Activated CD4-positive, alpha-beta memory T cell treated with anti-CD3 and anti-CD28 coated beads for 36 hours (primary cell): ENCODE data around the gene GSG1. TPM values are rescaled to one million over a fixed set of nuclear protein-coding genes. Genes with fewer than 3 reads are reported as not detected.
A peak's percentile ranks its signal among the peaks of the same experiment; 100 is the strongest.

Source experiments
- CTCF ChIA-PET: fragments of 350-600 bp; sonication (Branson Sonifier 250); formaldehyde crosslinking; loops from one replicate; lab custom pipeline; 2021; ENCODE audit warnings: antibody characterized with exemption, inconsistent platforms; lab: Charles Lee
- POLR2A ChIA-PET: fragments of 350-600 bp; sonication (Branson Sonifier 250); formaldehyde crosslinking; loops from one replicate; lab custom pipeline; 2021; ENCODE audit warnings: antibody characterized with exemption; lab: Charles Lee
- DNase-seq: peaks from one replicate; pipeline ENCODE4 v3.0.0-alpha.2; 2020
- H3K27ac Mint-ChIP-seq: one replicate; pipeline ENCODE4 v1.8.0; 2021; ENCODE audit warnings: mixed read lengths
- H3K27me3 Mint-ChIP-seq: one replicate; pipeline ENCODE4 v1.8.0; 2021; ENCODE audit warnings: mixed read lengths
- H3K36me3 Mint-ChIP-seq: one replicate; pipeline ENCODE4 v1.8.0; 2021; ENCODE audit warnings: mixed read lengths
- H3K4me1 Mint-ChIP-seq: one replicate; pipeline ENCODE4 v1.8.0; 2021; ENCODE audit warnings: low read depth, mixed read lengths
- H3K4me3 Mint-ChIP-seq: one replicate; pipeline ENCODE4 v1.8.0; 2021; ENCODE audit warnings: mild to moderate bottlenecking, mixed read lengths
- H3K9me3 Mint-ChIP-seq: one replicate; pipeline ENCODE4 v1.8.0; 2021; ENCODE audit warnings: mixed read lengths
- intact Hi-C: fragments of 100-400 bp; cut with micrococcal nuclease; formaldehyde crosslinking; loops from one replicate; pipeline ENCODE4 v1.15.1; 2023
- total RNA-seq, 2 experiments: library from RNA; stranded (reverse); gene quantifications; one replicate each; pipeline ENCODE4 v1.2.3, GENCODE V29; 2021

Gene GSG1
- total RNA-seq, 2 experiments from 2014 or later: not detected

- H3K27me3 Mint-ChIP-seq: peaks cover 10% of the 10 kb centered on the region
- H3K4me3 Mint-ChIP-seq: no peak overlapping the region
- intact Hi-C loops: no loop called here
- no peaks in the 10 kb centered on the region for H3K4me1 Mint-ChIP-seq
- CTCF ChIA-PET: interaction anchor here (0.9 kb wide), 1 partner anchor 14 kb away, joined by 3 read pairs; the partner anchor contains the start of gene GSG1
- H3K27ac Mint-ChIP-seq: no peak overlapping the region
- DNase-seq: no peak
- no peaks in the 10 kb centered on the region for H3K9me3 Mint-ChIP-seq
- no peaks in the 10 kb centered on the region for H3K36me3 Mint-ChIP-seq
- POLR2A ChIA-PET: no interaction called here
These were observed 13.6 kb upstream of the GSG1 start for GRCh38 chr12:13117029-13117428.

DNA sequence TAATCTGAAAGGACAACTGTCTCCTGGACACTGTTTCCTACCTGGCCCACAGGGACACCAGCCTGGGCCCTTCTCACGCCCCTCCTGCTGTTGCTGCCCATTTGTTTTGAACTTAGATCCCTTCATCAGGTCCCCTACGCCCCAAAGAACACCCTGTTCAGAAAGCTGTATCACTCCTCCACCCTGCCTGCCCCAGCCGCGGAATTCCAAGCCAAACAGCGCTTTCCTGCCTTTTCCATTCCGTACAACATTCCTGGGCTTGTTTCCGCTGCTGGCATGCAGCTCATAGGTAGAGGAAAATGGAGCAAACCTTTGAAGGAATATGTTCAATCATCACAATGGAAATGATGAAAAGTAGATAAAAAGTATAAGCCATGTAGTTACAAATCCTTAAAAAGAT, 12.8 kb upstream of the GSG1 start:
- H3K4me1 Mint-ChIP-seq: no peaks in the 10 kb centered on the region
- POLR2A ChIA-PET: no interaction called here
- H3K4me3 Mint-ChIP-seq: no peak overlapping the region
- CTCF ChIA-PET: interaction anchor here (0.9 to 1.1 kb wide), 2 partner anchors 16 to 96 kb away, joined by 3 read pairs; no protein-coding TSS in a partner anchor
- H3K9me3 Mint-ChIP-seq: no peaks in the 10 kb centered on the region
- DNase-seq: no peak
- no peak overlapping the region for H3K27ac Mint-ChIP-seq
- H3K36me3 Mint-ChIP-seq: no peaks in the 10 kb centered on the region
- peaks cover 10% of the 10 kb centered on the region for H3K27me3 Mint-ChIP-seq
- intact Hi-C loops: no loop called here

DNA sequence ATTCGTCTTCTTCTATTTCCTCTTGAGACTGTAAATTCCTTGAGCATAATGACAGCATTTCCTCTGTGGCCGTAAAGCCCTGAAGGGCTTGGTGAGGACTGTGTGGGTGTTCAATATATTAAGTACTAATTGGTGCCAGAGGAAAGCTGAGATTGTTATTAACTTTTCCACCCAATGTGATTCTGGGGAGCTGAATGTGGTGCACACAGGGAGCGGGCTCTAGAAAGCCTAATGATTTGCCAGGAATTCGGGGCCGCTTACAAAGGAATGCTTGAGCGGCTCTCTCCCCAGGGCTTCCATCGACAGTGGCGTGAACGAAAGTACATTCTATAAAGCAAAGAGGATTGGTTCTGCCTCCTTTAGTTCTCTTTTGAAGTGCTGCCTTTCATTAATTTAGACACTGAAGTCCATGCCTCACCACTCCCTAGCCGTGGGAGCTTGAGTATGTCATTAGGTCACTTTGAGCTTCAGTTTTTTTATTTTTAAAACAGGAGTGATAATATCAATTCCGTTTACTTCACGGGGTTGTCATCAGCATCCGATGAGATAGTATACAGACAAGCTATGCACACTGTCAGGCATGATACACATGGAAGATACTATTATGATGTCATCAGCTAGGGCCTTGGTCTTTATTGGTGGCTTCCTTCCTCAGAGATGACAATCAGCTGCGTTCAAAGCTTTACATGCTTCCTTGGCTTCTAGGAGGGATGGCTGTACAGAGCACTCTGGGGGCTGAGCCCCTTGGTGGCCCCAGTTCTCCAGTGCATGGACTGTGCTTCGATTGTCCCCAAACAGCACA, 11.0 kb upstream of the GSG1 start:
- intact Hi-C loops: no loop called here
- ChIA-PET POLR2A (no interaction called here), CTCF (no interaction called here)
- Mint-ChIP-seq H3K27me3 (peaks cover 10% of the 10 kb centered on the region), H3K27ac (no peak overlapping the region), H3K4me3 (no peak overlapping the region), H3K4me1 (no peaks in the 10 kb centered on the region), H3K36me3 (no peaks in the 10 kb centered on the region), H3K9me3 (no peaks in the 10 kb centered on the region)
- no peak for DNase-seq

DNA sequence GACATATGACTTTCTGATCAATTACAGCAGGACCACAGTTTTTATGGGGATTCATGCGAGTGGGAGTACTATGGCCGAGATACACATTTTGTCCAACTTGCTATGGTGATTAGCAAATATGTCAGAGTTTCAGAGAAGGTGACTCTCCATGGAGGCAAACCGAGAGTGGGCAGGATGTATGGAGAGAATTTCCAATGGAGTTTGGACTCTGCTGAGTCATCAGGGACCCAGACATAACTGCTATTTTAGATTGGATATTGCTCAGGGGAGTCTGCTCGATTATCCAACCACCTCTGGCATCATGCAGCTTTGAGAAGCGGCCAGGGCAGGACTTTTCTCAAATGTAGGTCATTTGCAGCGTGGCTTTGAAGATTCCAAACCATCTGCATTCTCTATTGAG, 9.5 kb upstream of the GSG1 start:
- Mint-ChIP-seq H3K4me1 (no peaks in the 10 kb centered on the region), H3K4me3 (no peak overlapping the region), H3K27me3 (peaks cover 10% of the 10 kb centered on the region), H3K9me3 (peaks cover 8% of the 10 kb centered on the region), H3K27ac (no peak overlapping the region), H3K36me3 (peaks cover 5% of the 10 kb centered on the region)
- DNase-seq: no peak
- ChIA-PET CTCF (no interaction called here), POLR2A (no interaction called here)
- intact Hi-C loops: no loop called here

DNA sequence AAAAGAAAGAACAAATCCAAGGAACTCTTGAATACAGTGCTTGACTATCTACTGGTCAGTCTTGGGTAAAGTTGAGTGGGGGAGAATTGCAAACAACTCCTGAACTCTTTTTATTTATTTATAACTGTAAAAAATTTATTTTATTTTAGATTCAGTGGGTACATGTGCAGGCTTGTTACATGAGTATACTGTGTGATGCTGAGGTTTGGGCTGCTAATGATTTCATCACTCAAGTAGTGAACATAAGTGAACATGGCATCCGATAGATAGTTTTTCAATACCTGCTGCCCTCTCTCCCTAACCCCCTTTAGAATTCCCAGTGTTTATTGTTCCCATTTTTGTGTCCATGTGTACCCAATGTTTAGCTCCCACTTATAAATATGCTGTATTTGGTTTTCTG, 3.2 kb upstream of the GSG1 start:
- intact Hi-C loops: no loop called here

GRCh38 chr12:13105781-13106180, 2.3 kb upstream of the GSG1 start:
- H3K9me3 Mint-ChIP-seq: peaks cover 9% of the 10 kb centered on the region
- intact Hi-C loops: no loop called here
- POLR2A ChIA-PET: interaction anchor here (0.7 kb wide), 1 partner anchor 49 kb away, joined by 3 read pairs; no protein-coding TSS in a partner anchor
- peaks cover 5% of the 10 kb centered on the region for H3K36me3 Mint-ChIP-seq
- H3K27ac Mint-ChIP-seq: no peak overlapping the region
- no peaks in the 10 kb centered on the region for H3K27me3 Mint-ChIP-seq
- H3K4me3 Mint-ChIP-seq: no peak overlapping the region
- H3K4me1 Mint-ChIP-seq: peaks cover 27% of the 10 kb centered on the region
- CTCF ChIA-PET: interaction anchor here (0.5 to 1.9 kb wide), 3 partner anchors 100 to 364 kb away, joined by 3 to 17 read pairs (median 4); no protein-coding TSS in a partner anchor
- no peak for DNase-seq

More for the DNA sequence above, 3.2 kb upstream of the GSG1 start:
- Mint-ChIP-seq H3K9me3 (peaks cover 9% of the 10 kb centered on the region), H3K4me3 (no peak overlapping the region), H3K36me3 (peaks cover 5% of the 10 kb centered on the region), H3K27ac (no peak overlapping the region), H3K4me1 (peaks cover 24% of the 10 kb centered on the region), H3K27me3 (no peaks in the 10 kb centered on the region)
- DNase-seq: no peak
- CTCF ChIA-PET: no interaction called here
- POLR2A ChIA-PET: no interaction called here

DNA sequence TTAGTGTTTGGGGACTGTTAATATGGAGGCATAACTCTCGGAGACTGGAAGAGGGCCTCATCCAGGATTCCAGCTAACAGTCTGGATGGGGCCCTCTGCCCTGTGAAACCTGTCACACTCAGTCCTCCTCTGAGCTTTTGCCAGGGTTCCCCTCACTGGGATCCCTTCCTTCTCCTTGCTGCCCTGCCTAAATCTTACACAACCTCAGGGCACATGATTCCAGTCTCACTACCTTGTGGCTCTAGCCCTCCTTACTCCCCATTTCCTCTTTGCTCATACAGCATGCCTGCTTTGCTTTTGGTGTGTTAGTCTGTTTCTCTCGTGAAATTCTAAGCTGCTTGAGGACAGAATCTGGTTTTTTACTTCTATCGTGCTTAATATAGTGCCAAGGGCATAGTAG, 942 bp upstream of the GSG1 start:
- H3K4me3 Mint-ChIP-seq: no peak overlapping the region
- peaks cover 39% of the 10 kb centered on the region for H3K4me1 Mint-ChIP-seq
- intact Hi-C loops: loop anchor here (5.0 kb wide), 3 partner anchors 267 to 1263 kb away; partner anchors contain the start of genes APOLD1 and ATF7IP
- no peak for DNase-seq
- no peaks in the 10 kb centered on the region for H3K27me3 Mint-ChIP-seq
- no peak overlapping the region for H3K27ac Mint-ChIP-seq
- POLR2A ChIA-PET: no interaction called here
- H3K36me3 Mint-ChIP-seq: peaks cover 5% of the 10 kb centered on the region
- H3K9me3 Mint-ChIP-seq: peaks cover 9% of the 10 kb centered on the region
- CTCF ChIA-PET: interaction anchor here (0.6 to 1.9 kb wide), 3 partner anchors 70 to 268 kb away, joined by 3 to 17 read pairs (median 4); no protein-coding TSS in a partner anchor

DNA sequence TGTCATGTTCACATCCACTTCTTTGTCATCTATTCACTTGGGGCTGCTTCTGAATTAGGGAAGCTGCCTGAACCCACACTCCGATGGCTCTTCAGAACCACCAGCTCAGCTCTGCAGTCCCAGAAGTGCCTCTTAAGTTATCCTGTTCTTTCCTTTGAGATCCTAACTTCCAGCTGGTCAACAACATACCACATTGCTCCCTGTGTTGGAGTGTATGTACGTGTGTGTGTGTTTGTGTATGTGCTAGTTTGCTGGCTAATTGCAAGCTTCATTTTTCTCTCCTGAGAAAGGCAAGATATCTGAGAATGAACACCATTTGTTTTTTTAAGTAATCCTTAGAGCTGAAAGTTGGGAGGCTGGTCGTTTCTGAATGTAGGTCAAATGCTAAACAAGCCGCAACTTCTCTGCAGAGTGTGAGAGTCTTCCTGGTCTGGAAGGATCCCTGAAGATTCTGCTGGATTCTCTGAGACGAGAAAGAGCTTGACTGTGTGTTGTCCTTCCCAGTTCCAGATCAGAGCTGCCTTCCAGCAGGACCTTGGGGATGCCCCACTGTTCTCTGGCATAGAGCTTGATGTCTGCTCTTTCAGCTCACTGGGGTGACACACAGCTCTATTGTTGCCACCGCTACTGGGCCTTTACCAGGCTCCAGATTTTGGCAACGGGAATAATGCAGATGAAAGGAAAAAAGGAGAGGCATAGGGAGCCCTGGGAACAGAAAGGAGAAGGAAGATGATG, 839 bp downstream of the GSG1 start:
- Mint-ChIP-seq H3K27me3 (no peaks in the 10 kb centered on the region), H3K9me3 (no peaks in the 10 kb centered on the region), H3K27ac (peak overlapping the region; percentile 49), H3K4me3 (peak overlapping the region; percentile 61), H3K4me1 (peaks cover 56% of the 10 kb centered on the region), H3K36me3 (no peaks in the 10 kb centered on the region)
- CTCF ChIA-PET: interaction anchor here (0.6 to 6.0 kb wide), 6 partner anchors 15 to 107 kb away, joined by 3 to 173 read pairs (median 4); partner anchors contain the start of gene EMP1
- POLR2A ChIA-PET: interaction anchor here (0.9 to 3.9 kb wide), 6 partner anchors 77 to 108 kb away, joined by 3 to 27 read pairs (median 12); partner anchors contain the start of gene EMP1
- DNase-seq: no peak
- intact Hi-C loops: loop anchor here (1.0 to 5.0 kb wide), 12 partner anchors 55 to 1265 kb away; partner anchors contain the start of genes APOLD1, ATF7IP, EMP1 and HEBP1

GRCh38 chr12:13101821-13102375, 1.6 kb downstream of the GSG1 start:
- peak; percentile 66 for DNase-seq
- CTCF ChIA-PET: interaction anchor here (1.8 to 6.0 kb wide), 3 partner anchors 94 to 133 kb away, joined by 9 to 173 read pairs (median 13); partner anchors contain the start of gene EMP1
- intact Hi-C loops: loop anchor here (2.0 to 5.0 kb wide), 6 partner anchors 101 to 1265 kb away; partner anchors contain the start of genes APOLD1, ATF7IP and HEBP1
- Mint-ChIP-seq H3K4me1 (peaks cover 57% of the 10 kb centered on the region), H3K9me3 (no peaks in the 10 kb centered on the region), H3K4me3 (peak overlapping the region; percentile 61), H3K27me3 (no peaks in the 10 kb centered on the region), H3K36me3 (no peaks in the 10 kb centered on the region), H3K27ac (peak overlapping the region; percentile 71)
- POLR2A ChIA-PET: interaction anchor here (1.0 to 3.9 kb wide), 6 partner anchors 58 to 717 kb away, joined by 3 to 27 read pairs (median 10); partner anchors contain the start of genes EMP1 and FAM234B

GRCh38 chr12:13100882-13101769, 2.3 kb downstream of the GSG1 start:
- POLR2A ChIA-PET: interaction anchor here (1.0 to 3.9 kb wide), 6 partner anchors 57 to 716 kb away, joined by 3 to 27 read pairs (median 10); partner anchors contain the start of genes EMP1 and FAM234B

More at GRCh38 chr12:13100882-13101769, 2.3 kb downstream of the GSG1 start:
- peak overlapping the region; percentile 61 for H3K4me3 Mint-ChIP-seq
- CTCF ChIA-PET: interaction anchor here (0.6 to 6.0 kb wide), 7 partner anchors 15 to 185 kb away, joined by 3 to 173 read pairs (median 8); partner anchors contain the start of gene EMP1
- no peaks in the 10 kb centered on the region for H3K9me3 Mint-ChIP-seq
- no peaks in the 10 kb centered on the region for H3K27me3 Mint-ChIP-seq
- DNase-seq: peak; percentile 93
- no peaks in the 10 kb centered on the region for H3K36me3 Mint-ChIP-seq
- intact Hi-C loops: loop anchor here (2.0 to 5.0 kb wide), 4 partner anchors 264 to 1266 kb away; partner anchors contain the start of genes APOLD1 and ATF7IP
- H3K27ac Mint-ChIP-seq: peak overlapping the region; percentile 83
- H3K4me1 Mint-ChIP-seq: peaks cover 57% of the 10 kb centered on the region
